GM12864 (cell line): ENCODE results near the gene CDC42BPA.
"Not testable (repeated sequence)": the region's sequence is repeated elsewhere in the genome, so short reads cannot be mapped to it uniquely, and the experiment has no call there.

Source experiments
- DNase-seq: peaks from one replicate; pipeline ENCODE4 v3.0.0-alpha.2; 2011; ENCODE audit warnings: low read depth
- H3K4me3 ChIP-seq: 2 replicates; pipeline ENCODE4 v1.5.1; 2011; ENCODE audit warnings: mild to moderate bottlenecking, low read depth, low read length, control low read depth
- TF ChIP-seq, protein P1 (sequence below): IDR thresholded peaks from 2 replicates; pipeline ENCODE4 v1.5.1; 2011; ENCODE audit warnings: low read depth, mild to moderate bottlenecking, moderate library complexity, low read length, control low read depth, inconsistent platforms; ENCODE audit errors: missing control alignments

CDC42BPA gene

DNA sequence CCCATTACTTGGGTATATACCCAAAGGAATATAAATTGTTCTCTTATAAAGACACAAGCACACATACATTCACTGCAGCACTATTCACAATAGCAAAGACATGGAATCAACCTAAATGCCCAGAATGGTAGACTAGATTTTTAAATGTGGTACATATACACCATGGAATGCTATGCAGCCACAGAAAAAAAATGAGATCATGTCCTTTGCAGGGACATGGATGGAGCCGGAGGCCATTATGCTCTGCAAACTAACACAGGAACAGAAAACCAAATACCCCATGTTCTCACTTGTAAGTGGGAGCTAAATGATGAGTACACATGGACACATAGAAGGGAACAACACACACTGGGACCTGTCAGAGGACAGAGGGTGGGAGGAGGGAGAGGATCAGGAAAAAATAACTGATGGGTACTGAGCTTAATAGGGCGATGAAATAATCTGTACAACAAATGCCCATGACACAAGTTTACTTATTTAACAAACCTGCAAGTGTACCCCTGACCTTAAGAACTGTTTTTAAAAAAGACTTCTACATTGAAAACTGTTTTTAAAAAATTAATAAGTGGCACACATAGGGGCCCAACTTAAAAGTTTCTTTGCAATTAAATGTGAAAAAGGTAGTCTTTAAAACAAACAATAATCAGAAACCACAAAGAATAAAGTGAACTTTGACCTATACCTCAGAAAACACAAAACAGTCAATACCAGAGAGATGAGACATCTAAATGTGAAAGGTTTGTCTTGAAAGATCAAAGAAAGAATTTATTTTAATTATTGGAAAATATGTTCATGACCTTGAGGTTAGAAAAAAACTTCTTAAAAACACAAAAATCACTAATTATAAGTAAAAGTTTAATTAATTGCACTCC, 75.2 kb downstream of the CDC42BPA start:
- DNase-seq = no peak

DNA sequence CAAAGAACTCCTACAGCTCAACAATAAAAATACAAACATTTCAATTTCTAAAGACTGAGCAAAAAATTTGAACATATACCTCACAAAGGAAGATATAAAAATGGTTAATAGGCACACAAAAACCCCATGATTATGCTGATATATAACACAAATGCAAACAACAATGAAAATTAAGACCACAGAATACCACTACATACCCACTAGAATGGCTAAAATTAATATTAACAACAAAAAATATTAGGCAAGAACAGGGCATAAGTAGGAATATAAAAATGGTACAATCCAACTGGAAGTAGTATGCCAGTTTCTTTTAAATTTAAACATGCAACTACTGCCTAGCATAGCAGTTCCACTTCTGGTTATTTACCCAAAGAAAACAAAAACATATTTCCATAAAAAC, 77.3 kb downstream of the CDC42BPA start:
- no peak overlapping the region for H3K4me3 ChIP-seq
- DNase-seq = no peak
- TF ChIP-seq, protein P1, sequence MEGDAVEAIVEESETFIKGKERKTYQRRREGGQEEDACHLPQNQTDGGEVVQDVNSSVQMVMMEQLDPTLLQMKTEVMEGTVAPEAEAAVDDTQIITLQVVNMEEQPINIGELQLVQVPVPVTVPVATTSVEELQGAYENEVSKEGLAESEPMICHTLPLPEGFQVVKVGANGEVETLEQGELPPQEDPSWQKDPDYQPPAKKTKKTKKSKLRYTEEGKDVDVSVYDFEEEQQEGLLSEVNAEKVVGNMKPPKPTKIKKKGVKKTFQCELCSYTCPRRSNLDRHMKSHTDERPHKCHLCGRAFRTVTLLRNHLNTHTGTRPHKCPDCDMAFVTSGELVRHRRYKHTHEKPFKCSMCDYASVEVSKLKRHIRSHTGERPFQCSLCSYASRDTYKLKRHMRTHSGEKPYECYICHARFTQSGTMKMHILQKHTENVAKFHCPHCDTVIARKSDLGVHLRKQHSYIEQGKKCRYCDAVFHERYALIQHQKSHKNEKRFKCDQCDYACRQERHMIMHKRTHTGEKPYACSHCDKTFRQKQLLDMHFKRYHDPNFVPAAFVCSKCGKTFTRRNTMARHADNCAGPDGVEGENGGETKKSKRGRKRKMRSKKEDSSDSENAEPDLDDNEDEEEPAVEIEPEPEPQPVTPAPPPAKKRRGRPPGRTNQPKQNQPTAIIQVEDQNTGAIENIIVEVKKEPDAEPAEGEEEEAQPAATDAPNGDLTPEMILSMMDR = no peak

More for the DNA sequence above, 75.2 kb downstream of the CDC42BPA start:
- TF ChIP-seq, protein P1 = no peak
- H3K4me3 ChIP-seq = no peak overlapping the region

DNA sequence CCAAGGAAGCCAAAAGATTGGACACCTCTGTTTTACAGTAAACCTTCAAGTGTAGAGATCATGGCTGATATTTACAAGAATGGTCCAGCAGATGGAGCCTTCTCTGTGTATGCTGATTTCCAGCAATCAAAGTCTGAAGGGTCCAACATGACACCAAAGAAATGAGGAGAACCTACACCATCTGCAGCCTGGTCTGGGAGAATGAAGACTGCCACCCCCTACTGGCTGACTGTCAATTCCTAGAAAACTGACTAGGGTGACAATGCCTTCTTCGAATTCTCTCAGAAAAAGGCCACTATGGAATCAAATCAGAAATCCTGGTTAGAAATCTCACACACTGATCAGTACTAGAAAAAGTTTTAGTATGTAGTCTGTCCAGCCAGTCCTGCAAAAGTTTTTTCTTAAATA, 83.3 kb downstream of the CDC42BPA start:
- H3K4me3 ChIP-seq = no peak overlapping the region
- DNase-seq = no peak
- TF ChIP-seq, protein P1 = peak; percentile 41

DNA sequence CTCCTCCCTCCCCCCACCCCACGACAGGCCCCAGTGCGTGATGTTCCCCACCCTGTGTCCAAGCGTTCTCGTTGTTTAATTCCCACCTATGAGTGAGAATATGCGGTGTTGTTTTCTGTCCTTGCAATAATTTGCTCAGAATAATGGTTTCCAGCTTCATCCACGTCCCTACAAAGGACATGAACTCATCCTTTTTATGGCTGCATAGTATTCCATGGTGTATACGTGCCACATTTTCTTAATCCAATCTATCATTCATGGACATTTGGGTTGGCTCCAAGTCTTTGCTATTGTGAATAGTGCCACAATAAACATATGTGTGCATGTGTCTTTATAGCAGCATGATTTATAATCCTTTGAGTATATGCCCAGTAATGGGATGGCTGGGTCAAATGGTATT, 87.2 kb downstream of the CDC42BPA start:
- not testable (repeated sequence) for H3K4me3 ChIP-seq, DNase-seq

DNA sequence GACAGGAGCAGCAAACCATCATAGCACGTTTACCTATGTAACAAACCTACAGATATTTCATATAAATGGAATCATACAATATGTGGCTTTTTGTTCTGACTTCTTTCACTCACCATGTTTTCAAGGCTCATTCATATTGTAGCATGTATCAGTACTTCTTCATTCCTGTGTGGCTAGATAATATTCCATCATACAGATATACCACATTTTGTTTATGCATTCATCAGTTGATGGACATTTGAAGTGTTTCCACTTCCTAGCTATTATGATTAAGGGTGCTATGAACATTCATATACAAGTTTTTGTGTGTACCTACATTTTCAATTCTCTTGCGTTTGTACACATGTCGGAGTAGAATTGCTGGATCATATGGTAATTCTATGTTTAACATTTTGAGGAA, 90.1 kb downstream of the CDC42BPA start:
- DNase-seq = no peak
- TF ChIP-seq, protein P1 = no peak
- H3K4me3 ChIP-seq = no peak overlapping the region

DNA sequence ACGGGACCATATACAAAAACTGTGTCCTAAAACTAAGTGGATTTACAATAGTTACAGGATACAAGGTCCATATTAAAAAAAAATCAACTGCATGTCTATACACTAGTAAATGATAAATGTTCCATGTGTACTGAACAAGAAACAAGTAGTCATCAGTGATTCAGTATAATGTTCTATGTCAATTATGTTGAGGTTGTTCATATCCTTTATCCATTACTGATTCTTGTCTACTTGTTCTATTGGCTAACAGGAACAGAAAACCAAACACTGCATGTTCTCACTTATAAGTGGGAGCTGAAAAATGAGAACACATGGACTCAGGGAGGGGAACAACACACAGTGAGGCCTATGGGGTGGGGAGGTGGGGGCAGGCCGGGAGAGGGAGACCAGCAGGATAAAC, 90.5 kb downstream of the CDC42BPA start:
- no peak for DNase-seq
- H3K4me3 ChIP-seq = no peak overlapping the region
- TF ChIP-seq, protein P1 = no peak

DNA sequence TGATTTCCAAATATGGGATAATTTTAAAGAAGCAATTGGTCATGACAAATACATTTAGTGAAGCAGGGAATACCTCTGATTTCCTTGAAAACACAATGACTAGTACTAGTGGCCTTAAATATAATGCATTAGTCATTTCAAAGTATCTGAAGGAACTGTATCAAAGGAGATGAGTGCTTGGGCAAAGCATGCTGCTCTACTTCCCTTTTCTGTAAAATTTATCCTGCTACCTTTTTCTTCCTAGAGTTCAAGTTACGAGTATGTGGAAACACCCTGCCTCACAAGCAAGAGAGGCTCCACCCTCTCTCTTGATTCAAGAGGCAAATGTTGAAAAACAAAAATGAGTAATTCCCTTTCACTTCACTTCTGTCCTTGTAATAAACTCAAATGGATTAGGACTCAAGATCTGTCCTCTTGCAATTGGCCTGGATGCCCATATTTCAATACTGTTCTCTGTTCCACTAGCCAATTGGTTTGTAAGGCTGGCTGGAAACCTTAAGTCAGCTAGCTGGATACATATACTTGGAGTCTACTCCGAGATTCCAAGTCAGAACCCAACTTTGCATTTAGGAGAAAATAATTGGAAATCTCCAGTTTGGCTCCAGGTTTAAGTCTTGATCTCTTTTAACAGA, 92.5 kb downstream of the CDC42BPA start:
- H3K4me3 ChIP-seq = no peak overlapping the region
- DNase-seq = no peak
- TF ChIP-seq, protein P1 = no peak
